Measurements from ENCODE around the gene ACOD1.

ACOD1 gene

DNA sequence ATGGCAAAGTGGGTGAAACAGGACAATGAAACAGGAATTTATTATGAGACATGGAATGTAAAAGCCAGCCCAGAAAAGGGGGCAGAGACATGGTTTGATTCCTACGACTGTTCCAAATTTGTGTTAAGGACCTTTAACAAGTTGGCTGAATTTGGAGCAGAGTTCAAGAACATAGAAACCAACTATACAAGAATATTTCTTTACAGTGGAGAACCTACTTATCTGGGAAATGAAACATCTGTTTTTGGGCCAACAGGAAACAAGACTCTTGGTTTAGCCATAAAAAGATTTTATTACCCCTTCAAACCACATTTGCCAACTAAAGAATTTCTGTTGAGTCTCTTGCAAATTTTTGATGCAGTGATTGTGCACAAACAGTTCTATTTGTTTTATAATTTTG is 52.2 kb downstream of the ACOD1 start:
- Histone ChIP-seq H3K4me3 (no peak overlapping the region), H3K4me1 (peaks cover 25% of the 10 kb centered on the region), H3K27me3 (no peaks in the 10 kb centered on the region), H3K27ac (no peak overlapping the region), H3K9ac (no peak overlapping the region), H3K36me3 (peaks cover 58% of the 10 kb centered on the region), H3K9me3 (no peaks in the 10 kb centered on the region), H3K4me2 (peak overlapping the region; percentile 48), H4K20me1 (peaks cover 21% of the 10 kb centered on the region; the same call in 1 of the 2 replicates)
- TF ChIP-seq Cebpa-rat (IDR thresholded peaks at IDR 0.05) = no peak

DNA sequence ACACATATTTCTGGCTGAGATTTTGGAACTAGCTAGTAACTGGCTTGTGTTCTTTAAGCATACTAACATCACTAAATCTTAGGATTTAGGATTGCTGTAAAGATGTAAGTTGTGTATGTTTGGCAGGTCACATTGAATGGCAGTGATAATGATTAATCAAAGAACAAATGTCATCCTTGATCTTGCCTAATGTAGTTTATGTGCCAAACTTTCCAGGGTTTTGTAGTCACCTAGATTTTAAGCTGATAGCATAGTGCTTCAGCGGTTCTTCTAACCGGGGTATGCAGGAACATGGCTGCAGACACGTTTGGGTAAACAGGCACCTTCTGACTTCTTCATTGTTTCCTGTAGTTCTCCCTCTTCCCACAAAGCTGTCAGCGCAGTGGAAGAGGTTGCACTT is 53.2 kb downstream of the ACOD1 start:
- Histone ChIP-seq H3K4me2 (no peak overlapping the region), H3K36me3 (peaks cover 48% of the 10 kb centered on the region), H4K20me1 (peaks cover 30% of the 10 kb centered on the region; the same call in 1 of the 2 replicates), H3K4me3 (no peak overlapping the region), H3K4me1 (peaks cover 25% of the 10 kb centered on the region), H3K27me3 (no peaks in the 10 kb centered on the region), H3K27ac (no peak overlapping the region), H3K9me3 (no peaks in the 10 kb centered on the region), H3K9ac (no peak overlapping the region)
- TF ChIP-seq Cebpa-rat (IDR thresholded peaks at IDR 0.05) = no peak

DNA sequence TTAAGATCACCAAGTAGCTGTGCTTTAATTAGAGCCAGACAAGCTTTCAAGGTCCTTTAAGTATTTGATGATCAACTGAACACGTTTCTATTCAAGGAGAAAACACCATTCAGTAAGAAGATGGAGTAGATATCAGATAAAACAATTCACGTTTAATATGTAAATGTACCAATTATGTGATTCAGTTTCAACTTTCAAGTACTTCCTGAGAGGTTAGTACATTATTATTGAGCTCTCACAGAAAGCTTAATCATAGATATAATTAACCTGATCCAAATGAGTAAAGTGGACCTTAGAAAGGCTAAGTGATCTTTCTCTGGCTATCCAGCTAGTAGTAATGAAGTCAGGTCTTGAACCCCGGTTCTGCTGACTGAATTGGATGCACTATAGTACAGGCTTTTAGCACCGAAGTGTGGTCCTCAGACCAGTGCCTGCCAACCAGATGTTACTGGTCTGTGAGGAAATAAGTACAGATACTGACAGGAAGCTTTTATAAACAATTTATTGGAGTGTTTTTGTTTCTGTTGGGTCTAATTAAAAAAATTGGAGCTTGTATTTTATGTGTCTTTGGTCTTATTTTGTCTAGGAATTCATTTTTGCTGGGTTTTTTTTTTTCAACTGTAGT is 53.8 kb downstream of the ACOD1 start:
- Histone ChIP-seq H3K36me3 (peaks cover 45% of the 10 kb centered on the region), H3K27ac (no peak overlapping the region), H3K9ac (no peak overlapping the region), H3K4me2 (no peak overlapping the region), H3K9me3 (no peaks in the 10 kb centered on the region), H4K20me1 (peaks cover 35% of the 10 kb centered on the region; the same call in 1 of the 2 replicates), H3K4me3 (no peak overlapping the region), H3K27me3 (no peaks in the 10 kb centered on the region), H3K4me1 (peaks cover 25% of the 10 kb centered on the region)
- no peak for TF ChIP-seq Cebpa-rat (IDR thresholded peaks at IDR 0.05)

GRCh38 chr13:77002590-77003190 is 54.4 kb downstream of the ACOD1 start:
- Histone ChIP-seq H3K27me3 (no peaks in the 10 kb centered on the region), H3K36me3 (peaks cover 47% of the 10 kb centered on the region), H3K4me2 (no peak overlapping the region), H3K9ac (no peak overlapping the region), H3K9me3 (no peaks in the 10 kb centered on the region), H3K4me3 (no peak overlapping the region), H3K27ac (no peak overlapping the region), H3K4me1 (peaks cover 25% of the 10 kb centered on the region), H4K20me1 (peaks cover 40% of the 10 kb centered on the region; the same call in 1 of the 2 replicates)
- TF ChIP-seq Cebpa-rat (IDR thresholded peaks at IDR 0.05) = no peak
